WTC11 (cell line): ENCODE results near the gene HES4. TPM values are rescaled to one million over a fixed set of nuclear protein-coding genes. Genes with fewer than 3 reads are reported as not detected.

Experiments
- ATAC-seq: fragments of 200-7000 bp; cut with Tn5 transposase; 2 replicates; pipeline ENCODE4 v1.10.0; 2021; ENCODE audit warnings: mild to moderate bottlenecking, moderate library complexity
- CTCF ChIA-PET: fragments of 300-600 bp; sonication (Branson Sonifier 250); formaldehyde crosslinking; loops from one replicate; lab custom pipeline; 2021; ENCODE audit warnings: antibody characterized with exemption; lab: Charles Lee
- POLR2A ChIA-PET: fragments of 350-600 bp; sonication (Branson Sonifier 250); formaldehyde crosslinking; loops from one replicate; lab custom pipeline; 2021; ENCODE audit warnings: antibody characterized with exemption; lab: Charles Lee
- DNase-seq: peaks from one replicate; pipeline ENCODE4 v3.0.0; 2021; ENCODE audit warnings: low spot score
- H3K27ac Mint-ChIP-seq: 2 replicates; pipeline ENCODE4 v1.8.0; 2021; ENCODE audit warnings: mixed read lengths
- H3K27me3 Mint-ChIP-seq: 2 replicates; pipeline ENCODE4 v1.8.0; 2021; ENCODE audit warnings: low read depth, mild to moderate bottlenecking, moderate library complexity, mixed read lengths
- H3K36me3 Mint-ChIP-seq: 2 replicates; pipeline ENCODE4 v1.8.0; 2021; ENCODE audit warnings: mixed read lengths
- H3K4me1 Mint-ChIP-seq: 2 replicates; pipeline ENCODE4 v1.8.0; 2022; ENCODE audit warnings: mixed read lengths
- H3K4me3 Mint-ChIP-seq: 2 replicates; pipeline ENCODE4 v1.8.0; 2021; ENCODE audit warnings: mild to moderate bottlenecking, moderate library complexity, mixed read lengths
- H3K9me3 Mint-ChIP-seq: 2 replicates; pipeline ENCODE4 v1.8.0; 2021; ENCODE audit warnings: mixed read lengths
- ATF1 ChIP-seq: sonication (generic); formaldehyde crosslinking; IDR thresholded peaks from 2 replicates; pipeline ENCODE4 v1.8.1; 2023; ENCODE audit warnings: mild to moderate bottlenecking, moderate library complexity, missing genetic modification reagents
- CBFB ChIP-seq: sonication (generic); formaldehyde crosslinking; IDR thresholded peaks from 2 replicates; pipeline ENCODE4 v1.8.1; 2022; ENCODE audit warnings: mild to moderate bottlenecking, low read depth, missing genetic modification reagents
- ESRRA ChIP-seq: sonication (generic); formaldehyde crosslinking; IDR thresholded peaks from 2 replicates; pipeline ENCODE4 v1.8.1; 2022; ENCODE audit warnings: mild to moderate bottlenecking, missing genetic modification reagents, borderline replicate concordance
- FOXK1 ChIP-seq: sonication (generic); formaldehyde crosslinking; IDR thresholded peaks from 2 replicates; pipeline ENCODE4 v1.8.0; 2022; ENCODE audit warnings: mild to moderate bottlenecking, moderate library complexity, missing genetic modification reagents
- FOXP1 ChIP-seq: sonication (generic); formaldehyde crosslinking; IDR thresholded peaks from 2 replicates; pipeline ENCODE4 v1.8.0; 2022; ENCODE audit warnings: missing genetic modification reagents, mild to moderate bottlenecking, moderate library complexity, borderline replicate concordance
- GABPB1 ChIP-seq: sonication (generic); formaldehyde crosslinking; IDR thresholded peaks from 2 replicates; pipeline ENCODE4 v1.8.1; 2023; ENCODE audit warnings: mild to moderate bottlenecking, missing genetic modification reagents
- IRF2 ChIP-seq: sonication (generic); formaldehyde crosslinking; IDR thresholded peaks from 2 replicates; pipeline ENCODE4 v1.8.0; 2022; ENCODE audit warnings: low read depth, missing genetic modification reagents, borderline replicate concordance
- JAZF1 ChIP-seq: fragments of 250-450 bp; sonication (Bioruptor Pico); IDR thresholded peaks from 2 replicates; pipeline ENCODE4 v1.9.0; 2021; ENCODE audit warnings: moderate library complexity, mild to moderate bottlenecking, inconsistent platforms
- MXD4 ChIP-seq: fragments of 250-450 bp; sonication (Bioruptor Pico); IDR thresholded peaks from 2 replicates; pipeline ENCODE4 v1.8.0; 2021; ENCODE audit warnings: mild to moderate bottlenecking, moderate library complexity, borderline replicate concordance
- NR2C2 ChIP-seq: sonication (generic); formaldehyde crosslinking; IDR thresholded peaks from 2 replicates; pipeline ENCODE4 v1.8.0; 2022; ENCODE audit warnings: mild to moderate bottlenecking, missing genetic modification reagents
- RELA ChIP-seq: sonication (generic); formaldehyde crosslinking; IDR thresholded peaks from 2 replicates; pipeline ENCODE4 v1.8.1; 2022; ENCODE audit warnings: missing genetic modification reagents, mild to moderate bottlenecking, borderline replicate concordance
- SP1 ChIP-seq: sonication (generic); formaldehyde crosslinking; conservative IDR thresholded peaks from 2 replicates; pipeline ENCODE4 v1.8.1; 2022; ENCODE audit warnings: missing genetic modification reagents
- ZNF121 ChIP-seq: sonication (generic); formaldehyde crosslinking; IDR thresholded peaks from 2 replicates; pipeline ENCODE4 v1.8.0; 2023; ENCODE audit warnings: missing genetic modification reagents
- ZNF219 ChIP-seq: sonication (generic); formaldehyde crosslinking; IDR thresholded peaks from 2 replicates; pipeline ENCODE4 v1.8.0; 2023; ENCODE audit warnings: missing genetic modification reagents, mild to moderate bottlenecking, borderline replicate concordance
- ZNF317 ChIP-seq: sonication (generic); formaldehyde crosslinking; IDR thresholded peaks from 2 replicates; pipeline ENCODE4 v1.8.1; 2023; ENCODE audit warnings: low read depth, mild to moderate bottlenecking, moderate library complexity, missing genetic modification reagents, borderline replicate concordance
- total RNA-seq: library from RNA; stranded (reverse); gene quantifications from 3 replicates; pipeline ENCODE4 v1.2.3, GENCODE V29; 2021
- TF ChIP-seq, protein P1 (sequence below): sonication (generic); formaldehyde crosslinking; IDR thresholded peaks from 2 replicates; pipeline ENCODE4 v1.8.0; 2022; ENCODE audit warnings: mild to moderate bottlenecking, missing genetic modification reagents
- TF ChIP-seq, protein P2 (sequence below): sonication (generic); formaldehyde crosslinking; IDR thresholded peaks from 2 replicates; pipeline ENCODE4 v1.8.1; 2023; ENCODE audit warnings: mild to moderate bottlenecking, missing genetic modification reagents
- TF ChIP-seq, protein P3 (sequence below): fragments of 250-450 bp; sonication (Bioruptor Pico); IDR thresholded peaks from 2 replicates; pipeline ENCODE4 v1.9.0; 2021; ENCODE audit warnings: mild to moderate bottlenecking
- TF ChIP-seq, protein P4 (sequence below): sonication (generic); formaldehyde crosslinking; IDR thresholded peaks from 2 replicates; pipeline ENCODE4 v1.8.0; 2023; ENCODE audit warnings: missing genetic modification reagents
- TF ChIP-seq, protein P5 (sequence below): sonication (generic); formaldehyde crosslinking; IDR thresholded peaks from 2 replicates; pipeline ENCODE4 v1.8.0; 2022; ENCODE audit warnings: mild to moderate bottlenecking, missing genetic modification reagents
- TF ChIP-seq, protein P6 (sequence below): fragments of 250-450 bp; sonication (Bioruptor Pico); IDR thresholded peaks from 2 replicates; pipeline ENCODE4 v1.9.0; 2021; ENCODE audit warnings: moderate library complexity, mild to moderate bottlenecking, inconsistent platforms, borderline replicate concordance
- TF ChIP-seq, protein P7 (sequence below): sonication (generic); formaldehyde crosslinking; IDR thresholded peaks from 2 replicates; pipeline ENCODE4 v1.8.1; 2023; ENCODE audit warnings: mild to moderate bottlenecking, missing genetic modification reagents, borderline replicate concordance
- TF ChIP-seq, protein P8 (sequence below): fragments of 250-450 bp; sonication (Bioruptor Pico); IDR thresholded peaks from 2 replicates; pipeline ENCODE4 v1.8.0; 2021; ENCODE audit warnings: mild to moderate bottlenecking

The HES4 gene
- total RNA-seq, 1 experiment from 2014 or later = 4.5 TPM

DNA sequence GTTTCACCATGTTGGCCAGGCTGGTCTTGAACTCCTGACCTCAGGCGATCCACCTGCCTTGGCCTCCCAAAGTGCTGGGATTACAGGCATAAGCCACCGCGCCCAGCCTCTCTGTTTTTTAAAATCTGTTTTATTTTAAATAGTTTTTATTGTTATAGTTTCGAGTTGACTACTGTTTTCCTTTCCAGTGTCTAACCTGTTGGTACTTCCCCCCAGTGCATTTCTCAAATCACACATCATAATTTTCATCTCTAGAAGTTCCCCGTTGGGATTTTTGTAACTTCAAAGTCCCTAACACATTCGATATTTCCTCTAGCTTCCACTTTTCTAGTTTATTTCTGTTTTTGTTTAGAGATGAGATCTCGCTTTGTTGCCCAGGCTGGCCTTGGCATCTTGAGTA, 7.5 kb downstream of the HES4 start:
- POLR2A ChIA-PET = no interaction called here

DNA sequence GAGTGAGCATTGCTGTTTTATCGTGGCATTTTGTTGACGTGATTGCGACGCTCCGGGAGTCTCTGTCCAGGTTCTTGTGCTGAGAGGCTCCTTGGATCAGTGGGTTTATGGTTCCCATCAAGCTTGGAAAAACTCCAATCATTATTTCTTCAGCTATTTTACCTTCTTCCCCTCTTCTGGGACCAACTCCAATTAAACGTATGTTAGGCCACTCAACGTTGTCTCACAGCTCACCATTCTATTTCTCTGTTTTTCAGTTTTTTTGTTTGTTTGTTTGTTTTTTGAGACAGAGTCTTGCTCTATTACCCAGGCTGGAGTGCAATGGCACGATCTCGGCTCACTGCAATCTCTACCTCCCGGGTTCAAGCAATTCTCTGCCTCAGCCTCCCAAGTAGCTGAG, 8.0 kb downstream of the HES4 start:
- ChIA-PET CTCF (interaction anchor here (3.7 kb wide), 1 partner anchor 8 kb away, joined by 17 read pairs; no protein-coding TSS in a partner anchor), POLR2A (no interaction called here)
- no peak overlapping the region for H3K27ac Mint-ChIP-seq
- H3K4me1 Mint-ChIP-seq = peaks cover 4% of the 10 kb centered on the region
- H3K27me3 Mint-ChIP-seq = peaks cover 89% of the 10 kb centered on the region
- peaks cover 7% of the 10 kb centered on the region; the same call in 1 of the 2 replicates for H3K36me3 Mint-ChIP-seq
- no peak overlapping the region for H3K4me3 Mint-ChIP-seq
- DNase-seq = no peak
- no peak for ATAC-seq
- H3K9me3 Mint-ChIP-seq = peaks cover 21% of the 10 kb centered on the region
- TF ChIP-seq, protein P1, sequence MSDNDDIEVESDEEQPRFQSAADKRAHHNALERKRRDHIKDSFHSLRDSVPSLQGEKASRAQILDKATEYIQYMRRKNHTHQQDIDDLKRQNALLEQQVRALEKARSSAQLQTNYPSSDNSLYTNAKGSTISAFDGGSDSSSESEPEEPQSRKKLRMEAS (CRISPR knock-in tag) = no peak
- TF ChIP-seq ZNF219 (CRISPR knock-in tag) (no peak), IRF2 (no peak), CBFB (CRISPR knock-in tag) (no peak), ZNF317 (CRISPR knock-in tag) (no peak), RELA (CRISPR knock-in tag) (no peak), MXD4 (CRISPR knock-in tag) (no peak), ESRRA (CRISPR knock-in tag) (no peak), JAZF1 (CRISPR knock-in tag) (no peak)
- TF ChIP-seq, protein P2, sequence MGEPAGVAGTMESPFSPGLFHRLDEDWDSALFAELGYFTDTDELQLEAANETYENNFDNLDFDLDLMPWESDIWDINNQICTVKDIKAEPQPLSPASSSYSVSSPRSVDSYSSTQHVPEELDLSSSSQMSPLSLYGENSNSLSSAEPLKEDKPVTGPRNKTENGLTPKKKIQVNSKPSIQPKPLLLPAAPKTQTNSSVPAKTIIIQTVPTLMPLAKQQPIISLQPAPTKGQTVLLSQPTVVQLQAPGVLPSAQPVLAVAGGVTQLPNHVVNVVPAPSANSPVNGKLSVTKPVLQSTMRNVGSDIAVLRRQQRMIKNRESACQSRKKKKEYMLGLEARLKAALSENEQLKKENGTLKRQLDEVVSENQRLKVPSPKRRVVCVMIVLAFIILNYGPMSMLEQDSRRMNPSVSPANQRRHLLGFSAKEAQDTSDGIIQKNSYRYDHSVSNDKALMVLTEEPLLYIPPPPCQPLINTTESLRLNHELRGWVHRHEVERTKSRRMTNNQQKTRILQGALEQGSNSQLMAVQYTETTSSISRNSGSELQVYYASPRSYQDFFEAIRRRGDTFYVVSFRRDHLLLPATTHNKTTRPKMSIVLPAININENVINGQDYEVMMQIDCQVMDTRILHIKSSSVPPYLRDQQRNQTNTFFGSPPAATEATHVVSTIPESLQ (CRISPR knock-in tag) = no peak
- TF ChIP-seq, protein P3, sequence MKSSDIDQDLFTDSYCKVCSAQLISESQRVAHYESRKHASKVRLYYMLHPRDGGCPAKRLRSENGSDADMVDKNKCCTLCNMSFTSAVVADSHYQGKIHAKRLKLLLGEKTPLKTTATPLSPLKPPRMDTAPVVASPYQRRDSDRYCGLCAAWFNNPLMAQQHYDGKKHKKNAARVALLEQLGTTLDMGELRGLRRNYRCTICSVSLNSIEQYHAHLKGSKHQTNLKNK (CRISPR knock-in tag) = no peak
- TF ChIP-seq, protein P4, sequence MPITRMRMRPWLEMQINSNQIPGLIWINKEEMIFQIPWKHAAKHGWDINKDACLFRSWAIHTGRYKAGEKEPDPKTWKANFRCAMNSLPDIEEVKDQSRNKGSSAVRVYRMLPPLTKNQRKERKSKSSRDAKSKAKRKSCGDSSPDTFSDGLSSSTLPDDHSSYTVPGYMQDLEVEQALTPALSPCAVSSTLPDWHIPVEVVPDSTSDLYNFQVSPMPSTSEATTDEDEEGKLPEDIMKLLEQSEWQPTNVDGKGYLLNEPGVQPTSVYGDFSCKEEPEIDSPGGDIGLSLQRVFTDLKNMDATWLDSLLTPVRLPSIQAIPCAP (CRISPR knock-in tag) = no peak

More for the DNA sequence above, 7.5 kb downstream of the HES4 start:
- peaks cover 92% of the 10 kb centered on the region for H3K27me3 Mint-ChIP-seq
- no peak for ATAC-seq
- H3K4me3 Mint-ChIP-seq = no peak overlapping the region
- H3K36me3 Mint-ChIP-seq = peaks cover 7% of the 10 kb centered on the region; the same call in 1 of the 2 replicates
- H3K27ac Mint-ChIP-seq = no peak overlapping the region
- H3K4me1 Mint-ChIP-seq = peaks cover 5% of the 10 kb centered on the region
- TF ChIP-seq, protein P5, sequence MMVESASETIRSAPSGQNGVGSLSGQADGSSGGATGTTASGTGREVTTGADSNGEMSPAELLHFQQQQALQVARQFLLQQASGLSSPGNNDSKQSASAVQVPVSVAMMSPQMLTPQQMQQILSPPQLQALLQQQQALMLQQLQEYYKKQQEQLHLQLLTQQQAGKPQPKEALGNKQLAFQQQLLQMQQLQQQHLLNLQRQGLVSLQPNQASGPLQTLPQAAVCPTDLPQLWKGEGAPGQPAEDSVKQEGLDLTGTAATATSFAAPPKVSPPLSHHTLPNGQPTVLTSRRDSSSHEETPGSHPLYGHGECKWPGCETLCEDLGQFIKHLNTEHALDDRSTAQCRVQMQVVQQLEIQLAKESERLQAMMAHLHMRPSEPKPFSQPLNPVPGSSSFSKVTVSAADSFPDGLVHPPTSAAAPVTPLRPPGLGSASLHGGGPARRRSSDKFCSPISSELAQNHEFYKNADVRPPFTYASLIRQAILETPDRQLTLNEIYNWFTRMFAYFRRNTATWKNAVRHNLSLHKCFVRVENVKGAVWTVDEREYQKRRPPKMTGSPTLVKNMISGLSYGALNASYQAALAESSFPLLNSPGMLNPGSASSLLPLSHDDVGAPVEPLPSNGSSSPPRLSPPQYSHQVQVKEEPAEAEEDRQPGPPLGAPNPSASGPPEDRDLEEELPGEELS (CRISPR knock-in tag) = no peak
- TF ChIP-seq, protein P6, sequence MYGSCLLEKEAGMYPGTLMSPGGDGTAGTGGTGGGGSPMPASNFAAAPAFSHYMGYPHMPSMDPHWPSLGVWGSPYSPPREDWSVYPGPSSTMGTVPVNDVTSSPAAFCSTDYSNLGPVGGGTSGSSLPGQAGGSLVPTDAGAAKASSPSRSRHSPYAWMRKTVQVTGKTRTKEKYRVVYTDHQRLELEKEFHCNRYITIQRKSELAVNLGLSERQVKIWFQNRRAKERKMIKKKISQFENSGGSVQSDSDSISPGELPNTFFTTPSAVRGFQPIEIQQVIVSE = no peak
- TF ChIP-seq ZNF121 (CRISPR knock-in tag) (no peak), FOXK1 (CRISPR knock-in tag) (no peak), NR2C2 (CRISPR knock-in tag) (no peak), ATF1 (CRISPR knock-in tag) (no peak), SP1 (CRISPR knock-in tag) (no peak), GABPB1 (CRISPR knock-in tag) (no peak), FOXP1 (CRISPR knock-in tag) (no peak)
- TF ChIP-seq, protein P7, sequence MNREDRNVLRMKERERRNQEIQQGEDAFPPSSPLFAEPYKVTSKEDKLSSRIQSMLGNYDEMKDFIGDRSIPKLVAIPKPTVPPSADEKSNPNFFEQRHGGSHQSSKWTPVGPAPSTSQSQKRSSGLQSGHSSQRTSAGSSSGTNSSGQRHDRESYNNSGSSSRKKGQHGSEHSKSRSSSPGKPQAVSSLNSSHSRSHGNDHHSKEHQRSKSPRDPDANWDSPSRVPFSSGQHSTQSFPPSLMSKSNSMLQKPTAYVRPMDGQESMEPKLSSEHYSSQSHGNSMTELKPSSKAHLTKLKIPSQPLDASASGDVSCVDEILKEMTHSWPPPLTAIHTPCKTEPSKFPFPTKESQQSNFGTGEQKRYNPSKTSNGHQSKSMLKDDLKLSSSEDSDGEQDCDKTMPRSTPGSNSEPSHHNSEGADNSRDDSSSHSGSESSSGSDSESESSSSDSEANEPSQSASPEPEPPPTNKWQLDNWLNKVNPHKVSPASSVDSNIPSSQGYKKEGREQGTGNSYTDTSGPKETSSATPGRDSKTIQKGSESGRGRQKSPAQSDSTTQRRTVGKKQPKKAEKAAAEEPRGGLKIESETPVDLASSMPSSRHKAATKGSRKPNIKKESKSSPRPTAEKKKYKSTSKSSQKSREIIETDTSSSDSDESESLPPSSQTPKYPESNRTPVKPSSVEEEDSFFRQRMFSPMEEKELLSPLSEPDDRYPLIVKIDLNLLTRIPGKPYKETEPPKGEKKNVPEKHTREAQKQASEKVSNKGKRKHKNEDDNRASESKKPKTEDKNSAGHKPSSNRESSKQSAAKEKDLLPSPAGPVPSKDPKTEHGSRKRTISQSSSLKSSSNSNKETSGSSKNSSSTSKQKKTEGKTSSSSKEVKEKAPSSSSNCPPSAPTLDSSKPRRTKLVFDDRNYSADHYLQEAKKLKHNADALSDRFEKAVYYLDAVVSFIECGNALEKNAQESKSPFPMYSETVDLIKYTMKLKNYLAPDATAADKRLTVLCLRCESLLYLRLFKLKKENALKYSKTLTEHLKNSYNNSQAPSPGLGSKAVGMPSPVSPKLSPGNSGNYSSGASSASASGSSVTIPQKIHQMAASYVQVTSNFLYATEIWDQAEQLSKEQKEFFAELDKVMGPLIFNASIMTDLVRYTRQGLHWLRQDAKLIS (CRISPR knock-in tag) = no peak
- TF ChIP-seq, protein P8, sequence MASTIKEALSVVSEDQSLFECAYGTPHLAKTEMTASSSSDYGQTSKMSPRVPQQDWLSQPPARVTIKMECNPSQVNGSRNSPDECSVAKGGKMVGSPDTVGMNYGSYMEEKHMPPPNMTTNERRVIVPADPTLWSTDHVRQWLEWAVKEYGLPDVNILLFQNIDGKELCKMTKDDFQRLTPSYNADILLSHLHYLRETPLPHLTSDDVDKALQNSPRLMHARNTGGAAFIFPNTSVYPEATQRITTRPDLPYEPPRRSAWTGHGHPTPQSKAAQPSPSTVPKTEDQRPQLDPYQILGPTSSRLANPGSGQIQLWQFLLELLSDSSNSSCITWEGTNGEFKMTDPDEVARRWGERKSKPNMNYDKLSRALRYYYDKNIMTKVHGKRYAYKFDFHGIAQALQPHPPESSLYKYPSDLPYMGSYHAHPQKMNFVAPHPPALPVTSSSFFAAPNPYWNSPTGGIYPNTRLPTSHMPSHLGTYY (CRISPR knock-in tag) = no peak
- CTCF ChIA-PET = interaction anchor here (3.7 kb wide), 1 partner anchor 8 kb away, joined by 17 read pairs; no protein-coding TSS in a partner anchor
- DNase-seq = no peak
- H3K9me3 Mint-ChIP-seq = peaks cover 21% of the 10 kb centered on the region
